ENCODE results near the gene TMOD2. TPM values are rescaled to one million over a fixed set of nuclear protein-coding genes. Genes with fewer than 3 reads are reported as not detected.

Gene TMOD2
- polyA plus RNA-seq, 3 donors = 5.8 to 12.7 (median 6.2) TPM

- intact Hi-C loops (cut with micrococcal nuclease) = loop anchor here in 1 of 2 donors (10.0 kb wide), 1 partner anchor 111 kb away; the partner anchor contains the start of gene DMXL2
- Histone ChIP-seq H3K4me1 (ENCODE audit: control insufficient read depth in 1 of 2, insufficient read depth in 2 of 2, low read length in 2 of 2) (peaks cover 62 to 71% of the 10 kb centered on the region in 2 donors), H3K4me3 (replicated peaks in 1 of 3; ENCODE audit: low read depth in 2 of 3, low read length in 3 of 3) (peak overlapping the region in 2 of 3 experiments; percentile 78 to 88), H3K36me3 (replicated peaks in 1 of 2; ENCODE audit: control insufficient read depth in 1 of 2, insufficient read depth in 2 of 2, low read length in 2 of 2) (no peaks in the 10 kb centered on the region), H3K79me2 (ENCODE audit: insufficient read depth, low read length) (peaks cover 59% of the 10 kb centered on the region), H3K4me2 (replicated peaks; ENCODE audit: extremely low read depth, low read length, poor library complexity, severe bottlenecking) (peak overlapping the region; percentile 91), H4K20me1 (ENCODE audit: insufficient read depth, low read length) (peaks cover 7% of the 10 kb centered on the region), H3K9ac (ENCODE audit: insufficient read depth, low read length, poor library complexity, severe bottlenecking) (no peak overlapping the region), H3K27ac (ENCODE audit: low read depth in 1 of 2, low read length in 2 of 2) (peak overlapping the region in 1 of 2 donors; percentile 73), H3K9me3 (replicated peaks in 1 of 2; ENCODE audit: control insufficient read depth in 1 of 2, insufficient read depth in 1 of 2, low read length in 2 of 2) (no peaks in the 10 kb centered on the region), H2AFZ (ENCODE audit: insufficient read depth, low read depth, low read length, poor library complexity, severe bottlenecking) (no peak overlapping the region), H3K27me3 (ENCODE audit: control insufficient read depth in 2 of 2, insufficient read depth in 2 of 2, low read length in 2 of 2) (no peaks in the 10 kb centered on the region)
- peaks cover 0 to 4% (median 2%) of the 10 kb centered on the region in 3 donors for H3K27me3 Mint-ChIP-seq (ENCODE audit: low read depth in 3 of 3)
- no peak for TF ChIP-seq CTCF (IDR thresholded peaks at IDR 0.05)
- H3K4me1 Mint-ChIP-seq = peaks cover 71% of the 10 kb centered on the region
- 0% methylated on average over 1 of the region's 5 CpGs for WGBS (ENCODE audit: insufficient coverage)
- peaks cover 27 to 37% of the 10 kb centered on the region in 2 donors for H3K36me3 Mint-ChIP-seq
- DNase-seq = peak in 2 of 3 donors; percentile 10 to 38
- peak overlapping the region in 6 of 7 donors; percentile 46 to 91 (median 70) for H3K27ac Mint-ChIP-seq
- H3K4me3 Mint-ChIP-seq = peak overlapping the region; percentile 87 to 95
- H3K9me3 Mint-ChIP-seq = no peaks in the 10 kb centered on the region
Measured at GRCh38 chr15:51735228-51736010, 16.0 kb upstream of the TMOD2 start.

DNA sequence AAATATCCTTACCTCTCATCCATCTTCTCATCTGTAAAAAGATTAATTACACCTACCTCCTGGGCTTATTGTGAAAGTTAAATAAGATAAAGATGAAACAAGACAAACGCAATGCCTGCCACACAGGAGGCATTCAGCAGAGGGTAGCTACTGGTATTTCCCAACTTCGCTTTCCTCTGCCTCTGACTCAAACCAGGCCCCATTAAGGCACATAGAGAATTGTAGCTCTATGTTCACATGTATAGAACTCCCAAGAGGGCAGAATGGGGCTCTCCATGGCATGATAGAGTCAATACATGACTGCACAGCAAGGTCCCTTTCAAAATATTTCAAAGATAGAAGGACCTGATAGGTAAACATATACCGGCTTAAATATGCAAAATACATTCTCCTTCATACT, 15.3 kb upstream of the TMOD2 start:
- no CpG with 5 or more reads among the region's 3 CpGs for WGBS (ENCODE audit: insufficient coverage)
- H3K36me3 Mint-ChIP-seq = peaks cover 22 to 32% of the 10 kb centered on the region in 2 donors
- Histone ChIP-seq H3K79me2 (ENCODE audit: insufficient read depth, low read length) (peaks cover 53% of the 10 kb centered on the region), H3K4me2 (replicated peaks; ENCODE audit: extremely low read depth, low read length, poor library complexity, severe bottlenecking) (peak overlapping the region; percentile 91), H4K20me1 (ENCODE audit: insufficient read depth, low read length) (peaks cover 4% of the 10 kb centered on the region), H3K4me3 (replicated peaks in 1 of 3; ENCODE audit: low read depth in 2 of 3, low read length in 3 of 3) (peak overlapping the region; percentile 78 to 88 (median 78)), H3K9ac (ENCODE audit: insufficient read depth, low read length, poor library complexity, severe bottlenecking) (no peak overlapping the region), H3K9me3 (replicated peaks in 1 of 2; ENCODE audit: control insufficient read depth in 1 of 2, insufficient read depth in 1 of 2, low read length in 2 of 2) (no peaks in the 10 kb centered on the region), H3K27me3 (ENCODE audit: control insufficient read depth in 2 of 2, insufficient read depth in 2 of 2, low read length in 2 of 2) (no peaks in the 10 kb centered on the region), H2AFZ (ENCODE audit: insufficient read depth, low read depth, low read length, poor library complexity, severe bottlenecking) (peak overlapping the region; percentile 87), H3K36me3 (replicated peaks in 1 of 2; ENCODE audit: control insufficient read depth in 1 of 2, insufficient read depth in 2 of 2, low read length in 2 of 2) (no peaks in the 10 kb centered on the region), H3K27ac (ENCODE audit: low read depth in 1 of 2, low read length in 2 of 2) (peak overlapping the region in 1 of 2 donors; percentile 73), H3K4me1 (ENCODE audit: control insufficient read depth in 1 of 2, insufficient read depth in 2 of 2, low read length in 2 of 2) (peaks cover 55 to 65% of the 10 kb centered on the region in 2 donors)
- H3K27me3 Mint-ChIP-seq (ENCODE audit: low read depth in 3 of 3) = peaks cover 0 to 4% (median 2%) of the 10 kb centered on the region in 3 donors
- no peaks in the 10 kb centered on the region for H3K9me3 Mint-ChIP-seq
- H3K4me3 Mint-ChIP-seq = peak overlapping the region; percentile 87 to 95
- peak overlapping the region; percentile 11 to 91 (median 82) for H3K27ac Mint-ChIP-seq
- peaks cover 65% of the 10 kb centered on the region for H3K4me1 Mint-ChIP-seq
- intact Hi-C loops (cut with micrococcal nuclease) = loop anchor here in 1 of 2 donors (10.0 kb wide), 1 partner anchor 111 kb away; the partner anchor contains the start of gene DMXL2
- DNase-seq = peak; percentile 45 to 76 (median 67)
- TF ChIP-seq CTCF (IDR thresholded peaks at IDR 0.05) = no peak

All from CD14-positive monocyte (primary cell).